HG02870 (cell line): ENCODE measurements around the gene PDE6B.

Source experiments
- ATAC-seq: cut with Tn5 transposase; IDR thresholded peaks from one replicate; pipeline ENCODE4 v1.9.1; 2021; ENCODE audit warnings: mild to moderate bottlenecking, moderate library complexity; ENCODE audit not compliant: unreplicated experiment

The PDE6B gene

DNA sequence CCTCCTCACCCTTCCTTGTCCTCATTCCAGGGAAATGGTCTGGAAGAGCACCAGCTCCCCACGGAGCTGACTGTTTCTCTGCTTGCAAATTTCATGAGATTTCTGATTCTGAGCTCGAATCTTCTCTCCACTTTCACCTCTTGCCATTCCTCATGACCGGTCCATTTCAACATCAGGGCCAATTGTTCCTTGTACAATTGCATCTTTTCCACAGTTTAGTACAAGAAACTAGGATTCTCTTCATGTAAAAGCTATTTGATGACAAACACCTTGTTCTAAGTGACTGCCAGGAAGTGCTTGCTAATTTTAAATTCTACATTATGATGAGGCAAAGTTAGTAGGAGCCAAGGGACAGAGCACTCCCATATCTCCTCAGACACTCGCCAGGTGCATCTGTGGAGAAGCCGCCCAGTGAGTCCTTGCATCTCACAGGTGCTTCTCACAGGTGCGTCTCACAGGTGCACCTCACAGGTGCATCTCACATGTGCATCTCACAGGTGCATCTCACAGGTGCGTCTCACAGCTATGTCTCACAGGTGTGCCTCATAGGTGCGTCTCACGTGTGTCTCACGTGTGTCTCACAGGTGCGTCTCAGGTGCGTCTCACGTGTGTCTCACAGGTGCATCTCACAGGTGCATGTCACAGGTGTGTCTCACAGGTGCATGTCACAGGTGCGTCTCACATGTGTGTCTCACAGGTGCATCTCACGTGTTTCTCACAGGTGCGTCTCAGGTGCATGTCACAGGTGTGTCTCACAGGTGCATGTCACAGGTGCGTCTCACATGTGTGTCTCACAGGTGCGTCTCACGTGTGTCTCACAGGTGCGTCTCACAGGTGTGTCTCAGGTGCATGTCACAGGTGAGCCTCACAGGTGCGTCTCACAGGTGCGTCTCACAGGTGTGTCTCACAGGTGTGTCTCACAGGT is 3.0 kb upstream of the PDE6B start:
- no peak for ATAC-seq

- no peak for ATAC-seq
Observed at GRCh38 chr4:622996-623913, 2.1 kb upstream of the PDE6B start.

- ATAC-seq: no peak
Observed at GRCh38 chr4:623914-624566, 1.3 kb upstream of the PDE6B start.

- no peak for ATAC-seq
Observed at GRCh38 chr4:625631-626161, 323 bp downstream of the PDE6B start.

DNA sequence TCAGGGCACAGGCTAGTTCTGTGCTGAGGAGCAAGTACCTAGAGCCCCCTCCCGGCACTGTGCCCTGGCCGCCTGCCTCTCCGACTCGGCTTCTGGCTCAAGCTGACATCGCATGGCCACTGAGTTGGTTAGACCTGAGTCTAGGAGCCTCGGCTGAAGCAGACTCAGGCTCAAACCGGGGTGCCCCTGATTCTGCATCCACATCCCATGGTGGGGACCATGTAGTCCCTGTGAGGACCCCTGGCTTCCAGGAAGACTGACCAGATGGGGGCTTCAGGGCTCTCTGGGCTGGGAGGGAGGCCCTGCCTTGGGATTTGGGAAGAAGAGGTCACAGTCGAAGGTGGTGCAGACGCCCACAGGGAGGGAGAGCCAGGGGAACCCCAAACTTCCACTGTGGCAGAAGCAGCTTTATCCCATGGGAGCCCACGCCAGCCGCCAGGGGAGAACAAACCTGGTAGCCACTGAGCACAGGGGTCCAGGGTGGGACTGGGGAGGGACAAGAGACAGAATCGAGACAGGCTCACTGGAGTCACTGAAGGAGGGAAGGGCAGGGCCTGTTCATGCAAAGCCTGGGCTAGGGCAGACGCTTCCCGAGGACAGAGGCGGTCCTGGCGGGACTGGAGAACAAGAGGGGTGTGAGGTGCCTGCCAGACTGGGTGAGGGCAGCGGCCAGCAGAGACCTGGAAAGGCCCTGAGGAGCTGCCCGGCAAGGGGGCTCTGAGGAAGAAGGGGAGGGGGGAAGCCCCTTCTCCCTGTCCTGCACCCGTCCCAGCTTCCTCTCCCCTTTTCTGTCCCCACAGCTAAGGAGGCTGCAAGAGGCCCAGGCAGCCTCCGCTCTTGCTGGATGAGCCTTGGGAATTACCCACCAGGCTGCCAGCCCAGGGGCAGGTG is 1.1 kb downstream of the PDE6B start:
- ATAC-seq: no peak

DNA sequence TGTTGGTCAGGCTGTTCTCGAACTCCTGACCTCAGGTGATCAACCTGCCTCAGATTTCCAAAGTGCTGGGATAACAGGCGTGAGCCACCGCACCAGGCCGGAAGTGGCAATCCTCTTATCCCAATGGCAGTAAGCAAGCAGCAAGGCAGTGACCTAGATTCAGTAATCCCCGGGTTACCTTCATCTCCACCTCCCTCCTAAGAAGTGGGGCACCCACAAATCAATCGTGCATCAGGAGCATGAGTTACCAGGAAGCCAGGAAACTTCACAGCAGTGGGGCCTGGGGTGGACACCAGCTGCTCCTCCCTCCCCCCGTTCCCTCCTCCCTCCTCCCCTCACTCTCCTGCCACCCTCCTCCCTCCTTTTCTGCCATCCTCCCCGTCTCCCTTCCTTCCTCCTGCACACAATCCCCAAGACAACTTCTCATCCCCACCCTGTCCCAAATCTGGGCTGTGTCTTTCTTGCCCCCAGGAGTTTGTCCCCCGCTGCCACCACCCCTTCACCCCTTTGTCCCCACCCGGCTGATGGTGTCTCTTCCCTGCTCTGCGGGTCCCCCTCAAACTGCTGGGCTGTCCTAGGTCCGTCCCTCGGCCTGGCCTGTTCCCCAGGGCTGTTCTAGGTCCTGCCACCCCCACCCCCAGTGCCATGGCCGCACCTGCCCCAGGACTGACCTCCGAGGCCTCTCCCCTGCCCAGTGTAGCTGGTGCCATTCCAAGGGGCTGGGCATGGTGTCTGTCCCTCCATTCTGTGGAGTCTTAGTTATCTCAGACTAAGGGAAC is 2.2 kb downstream of the PDE6B start:
- no peak for ATAC-seq

DNA sequence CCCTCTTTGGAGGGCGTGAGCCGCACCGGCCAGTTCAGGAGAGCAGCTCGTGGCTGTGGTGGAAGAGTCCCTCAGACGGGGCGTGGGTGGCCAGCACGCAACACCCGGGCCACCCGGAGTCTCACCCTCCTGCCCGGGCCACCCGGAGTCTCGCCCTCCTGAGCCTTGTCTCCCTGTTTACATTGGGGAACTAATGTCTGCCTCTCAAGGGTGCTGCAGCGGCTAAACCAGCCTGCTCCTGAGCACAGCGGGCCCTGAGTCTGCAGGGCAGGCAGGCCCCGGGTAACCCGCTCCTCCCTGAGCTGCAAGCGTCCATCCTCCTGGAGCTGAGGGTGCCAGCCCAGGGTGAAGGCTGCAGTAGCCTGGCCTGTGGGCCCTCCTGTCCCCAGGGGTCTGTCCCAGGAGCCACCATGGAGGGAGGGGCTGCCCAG is 3.0 kb downstream of the PDE6B start:
- no peak for ATAC-seq

DNA sequence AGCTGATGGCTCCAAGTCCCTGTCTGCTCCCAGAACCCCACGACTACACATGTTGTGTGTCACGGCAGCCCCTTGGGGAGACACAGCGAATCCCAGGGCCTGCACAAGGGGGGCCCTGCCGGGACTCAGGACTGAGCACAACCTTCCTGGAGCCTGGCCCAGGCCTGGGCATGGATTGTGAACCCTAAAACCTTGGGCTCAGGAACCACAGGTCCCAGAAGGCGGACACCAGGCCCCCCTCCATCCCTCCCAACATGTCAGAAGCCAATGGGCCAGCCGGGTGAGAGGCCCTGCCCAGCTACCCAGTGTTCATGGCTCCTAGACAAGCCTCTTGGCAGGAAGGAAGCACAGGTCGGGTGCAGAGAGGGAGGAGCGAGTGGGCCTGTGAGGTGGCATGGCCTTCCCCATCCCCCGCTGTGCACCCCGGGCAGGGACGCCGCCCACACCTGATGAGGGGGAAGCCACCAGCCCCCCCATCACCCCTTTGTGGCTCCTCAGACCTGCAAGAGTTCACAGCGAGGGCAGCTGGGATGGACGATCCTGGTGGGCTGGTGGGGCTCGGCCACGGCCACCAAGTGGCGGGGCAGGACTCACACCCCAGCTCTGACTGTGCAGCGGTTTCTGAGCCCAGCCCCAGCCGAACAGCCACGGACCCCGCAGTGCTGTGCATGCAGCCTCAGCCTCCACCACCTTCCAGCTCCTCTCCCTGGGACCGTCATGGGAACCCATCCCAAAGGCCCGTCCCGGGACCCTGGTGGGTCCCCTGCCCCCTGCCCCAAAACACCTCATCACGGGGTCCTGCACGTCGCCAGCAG is 3.7 kb downstream of the PDE6B start:
- no peak for ATAC-seq

GRCh38 chr4:629636-629914 is 4.2 kb downstream of the PDE6B start:
- no peak for ATAC-seq

GRCh38 chr4:629915-630641 is 4.7 kb downstream of the PDE6B start:
- ATAC-seq: no peak

GRCh38 chr4:630656-631055 is 5.3 kb downstream of the PDE6B start:
- ATAC-seq: no peak

DNA sequence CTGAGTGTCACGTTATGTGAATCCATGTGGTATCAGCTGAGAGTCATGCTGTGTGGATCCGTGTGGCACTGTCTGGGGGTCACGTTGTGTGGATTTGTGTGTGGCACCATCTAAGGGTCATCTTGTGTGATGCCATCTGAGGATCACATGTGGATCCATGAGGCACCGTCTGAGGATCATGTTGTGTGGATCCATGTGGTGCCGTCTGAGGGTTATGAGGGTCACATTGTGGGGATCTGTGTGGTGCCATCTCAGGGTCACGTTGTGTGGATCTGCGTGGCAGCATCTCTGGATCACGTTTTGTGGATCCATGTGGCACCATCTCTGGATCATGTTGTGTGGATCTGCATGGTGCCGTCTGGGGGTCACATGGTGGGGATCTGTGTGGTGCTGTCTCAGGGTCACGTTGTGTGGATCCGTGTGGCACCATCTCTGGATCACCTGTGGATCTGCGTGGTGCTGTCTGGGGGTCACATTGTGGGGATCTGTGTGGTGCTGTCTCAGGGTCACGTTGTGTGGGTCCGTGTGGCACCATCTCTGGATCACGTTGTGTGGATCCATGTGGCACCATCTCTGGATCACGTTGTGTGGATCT is 6.9 kb downstream of the PDE6B start:
- no peak for ATAC-seq

DNA sequence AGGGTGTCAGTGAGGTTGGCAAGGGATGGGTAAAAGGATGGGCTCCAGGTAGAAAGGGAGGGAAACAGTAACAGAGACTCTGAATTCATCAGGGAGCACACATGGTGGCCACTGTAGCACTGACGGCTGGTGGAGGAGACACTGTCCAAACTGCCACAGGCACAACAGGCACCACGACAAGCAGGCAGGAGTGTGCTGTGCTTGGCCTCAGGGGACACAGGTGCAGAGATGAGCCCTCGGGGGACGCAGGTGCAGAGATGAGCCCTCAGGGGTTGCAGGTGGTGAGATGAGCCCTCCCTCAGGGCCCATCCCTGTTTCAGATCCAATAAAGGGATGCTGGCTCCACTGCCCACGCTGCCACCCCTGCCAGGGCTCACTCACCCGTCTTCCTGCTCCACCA is 7.6 kb downstream of the PDE6B start:
- ATAC-seq: no peak

- ATAC-seq: no peak
Observed at GRCh38 chr4:633406-633805, 8.0 kb downstream of the PDE6B start.

DNA sequence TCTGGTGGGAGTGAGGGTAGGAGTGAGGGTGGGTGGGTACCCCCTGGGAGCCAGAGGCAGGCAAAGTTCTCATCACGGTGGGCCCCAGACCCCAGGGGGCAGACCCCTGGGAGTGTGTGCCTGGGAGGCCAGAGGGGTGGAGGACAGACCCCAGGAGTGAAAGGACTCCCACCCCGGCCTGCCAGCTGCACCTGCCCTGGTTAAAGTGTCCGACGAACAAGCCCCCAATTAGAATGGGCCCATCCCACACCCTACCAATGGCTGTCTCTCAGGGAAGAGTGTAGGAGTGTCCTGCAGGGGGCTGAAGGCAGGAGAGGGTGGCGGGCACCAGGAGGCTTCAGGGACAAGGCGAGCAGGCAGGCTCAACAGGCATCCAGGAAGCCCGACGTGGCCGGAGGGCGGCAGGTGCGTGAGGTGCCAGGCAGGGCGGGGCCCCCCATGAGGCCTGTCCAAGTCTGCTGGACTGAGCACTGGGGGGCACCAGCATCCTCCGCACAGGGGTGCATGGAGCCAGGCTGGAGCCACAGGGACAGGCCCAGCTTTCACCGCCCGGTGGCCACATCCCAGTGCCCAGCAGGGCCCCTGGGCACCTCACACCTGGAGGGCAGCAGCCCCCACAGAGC is 8.7 kb downstream of the PDE6B start:
- no peak for ATAC-seq

DNA sequence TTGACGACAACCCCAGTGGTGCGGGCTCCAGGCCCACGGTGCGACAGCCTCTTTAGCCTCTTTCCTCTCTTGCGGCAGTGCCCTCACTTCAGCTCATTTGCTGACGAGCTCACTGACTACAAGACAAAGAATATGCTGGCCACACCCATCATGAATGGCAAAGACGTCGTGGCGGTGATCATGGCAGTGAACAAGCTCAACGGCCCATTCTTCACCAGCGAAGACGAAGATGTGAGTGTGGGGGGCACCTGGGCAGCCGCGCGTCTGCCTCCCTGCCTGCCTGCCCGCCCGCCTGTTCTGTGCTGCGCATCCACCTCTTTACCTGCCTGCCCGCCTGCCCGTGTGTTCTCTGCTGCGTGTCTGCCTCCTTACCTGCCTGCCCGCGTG is 9.2 kb downstream of the PDE6B start:
- no peak for ATAC-seq
